GM21576 (cell line): ENCODE data around the gene CRX.
A peak's percentile ranks its signal among the peaks of the same experiment; 100 is the strongest.
"Not testable (repeated sequence)": the region's sequence is repeated elsewhere in the genome, so short reads cannot be mapped to it uniquely, and the experiment has no call there.

ENCODE experiments used
- ATAC-seq: cut with Tn5 transposase; IDR thresholded peaks from one replicate; pipeline ENCODE4 v1.9.1; 2021; ENCODE audit warnings: mild to moderate bottlenecking, moderate library complexity; ENCODE audit not compliant: unreplicated experiment

CRX gene

GRCh38 chr19:47821460-47822020 is at the start of gene CRX:
Gene CRX, plus strand, starts transcription at chr19:47821937. Its CDS starts 12,507 bp downstream, at chr19:47834444.
- no peak for ATAC-seq

- ATAC-seq: no peak
Measured at GRCh38 chr19:47776568-47776967, 45.2 kb upstream of the CRX start.

GRCh38 chr19:47777245-47778048 is 44.3 kb upstream of the CRX start:
- ATAC-seq: not testable (repeated sequence)

DNA sequence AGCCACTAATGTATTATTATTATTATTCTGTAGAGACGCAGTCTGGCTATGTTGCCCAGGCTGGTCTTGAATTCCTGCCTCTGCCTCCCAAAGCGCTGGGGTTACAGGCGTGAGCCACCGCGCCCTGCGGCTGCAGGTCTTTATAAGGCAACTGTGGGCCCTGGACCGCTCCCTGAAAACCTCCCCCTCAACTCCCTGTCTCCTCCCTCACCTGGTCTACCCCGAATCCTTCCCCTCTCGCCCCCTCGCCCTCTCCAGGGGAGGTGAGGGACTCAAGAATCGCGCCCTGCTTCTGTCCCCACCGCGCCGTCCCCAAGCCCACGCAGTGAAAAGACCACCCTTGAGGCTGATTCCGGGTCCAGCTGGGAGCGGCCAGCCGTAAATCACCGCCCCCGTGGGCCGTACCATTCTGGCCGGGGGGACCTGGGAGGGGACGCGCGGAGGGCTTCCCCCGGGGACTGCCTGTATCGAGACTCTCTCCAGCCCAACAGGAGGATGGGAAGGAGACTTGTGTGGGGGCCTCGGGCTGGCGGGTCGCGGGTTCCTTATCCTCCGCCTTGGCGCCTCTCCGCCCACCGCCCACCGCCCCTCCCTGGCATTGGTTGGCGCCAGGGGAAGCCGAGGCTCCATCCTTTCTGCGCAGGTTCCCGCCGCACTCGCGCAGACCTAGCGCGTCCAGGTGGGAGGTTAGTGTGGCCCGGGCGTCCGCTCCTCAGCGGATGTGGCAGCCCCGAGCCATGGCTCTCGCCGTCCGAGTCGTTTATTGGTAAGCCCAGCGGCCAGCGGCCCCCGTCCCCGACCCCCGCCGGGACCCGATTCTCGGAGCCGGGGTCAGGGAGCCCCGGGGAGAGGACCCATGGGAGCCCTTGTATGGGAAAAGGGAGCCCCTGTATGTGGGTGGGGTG is 43.4 kb upstream of the CRX start, which contains the start of gene SELENOW:
Gene SELENOW, plus strand, starts transcription at position 655 of the 905 bp plus-strand sequence. Its CDS starts 83 bp downstream, at position 738.
- peak; percentile 76 for ATAC-seq

GRCh38 chr19:47778954-47779351 is 42.8 kb upstream of the CRX start:
- ATAC-seq: no peak

- no peak for ATAC-seq
Measured at GRCh38 chr19:47779524-47780214, 42.1 kb upstream of the CRX start.

DNA sequence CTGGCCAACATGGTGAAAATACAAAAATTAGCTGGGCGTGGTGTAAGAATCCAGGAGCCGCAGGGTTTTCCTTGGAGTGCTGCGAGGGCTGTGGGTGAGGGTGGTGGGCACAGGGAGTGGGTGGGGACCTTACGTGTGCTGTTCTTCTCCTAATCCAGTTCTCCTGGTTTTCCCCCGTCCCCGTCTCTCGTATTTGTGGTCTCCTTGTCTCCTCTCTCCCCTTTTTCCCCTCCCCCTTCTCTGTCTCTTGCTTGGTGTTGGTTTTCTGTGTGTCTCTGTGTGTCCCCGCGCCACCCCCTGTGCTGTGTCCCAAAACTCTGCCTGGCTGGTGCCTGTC is 41.6 kb upstream of the CRX start:
- no peak for ATAC-seq

GRCh38 chr19:47781590-47782262 is 40.0 kb upstream of the CRX start:
- no peak for ATAC-seq

- ATAC-seq: no peak
Measured at GRCh38 chr19:47786566-47786965, 35.2 kb upstream of the CRX start.

DNA sequence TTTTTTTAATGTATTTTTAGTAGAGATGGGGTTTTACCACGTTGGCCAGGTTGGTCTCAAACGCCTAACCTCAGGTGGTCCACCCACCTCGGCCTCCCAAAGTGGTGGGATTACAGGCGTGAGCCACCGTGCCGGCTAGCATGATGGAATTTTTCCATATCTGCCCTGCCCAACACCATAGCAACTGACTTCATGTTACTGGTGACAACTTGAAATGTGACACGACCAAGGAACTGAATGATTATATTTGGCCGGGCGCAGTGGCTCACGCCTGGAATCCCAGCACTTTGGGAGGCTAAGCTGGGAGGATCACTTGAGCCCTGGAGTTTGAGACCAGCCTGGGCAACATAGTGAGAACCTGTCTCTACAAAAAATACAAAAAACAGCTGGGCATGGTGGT is 34.4 kb upstream of the CRX start:
- ATAC-seq: not testable (repeated sequence)

GRCh38 chr19:47789811-47790210 is 31.9 kb upstream of the CRX start:
- ATAC-seq: not testable (repeated sequence)

- ATAC-seq: no peak
Measured at GRCh38 chr19:47790398-47790814, 31.3 kb upstream of the CRX start.

- ATAC-seq: no peak
Measured at GRCh38 chr19:47792616-47793015, 29.1 kb upstream of the CRX start.

DNA sequence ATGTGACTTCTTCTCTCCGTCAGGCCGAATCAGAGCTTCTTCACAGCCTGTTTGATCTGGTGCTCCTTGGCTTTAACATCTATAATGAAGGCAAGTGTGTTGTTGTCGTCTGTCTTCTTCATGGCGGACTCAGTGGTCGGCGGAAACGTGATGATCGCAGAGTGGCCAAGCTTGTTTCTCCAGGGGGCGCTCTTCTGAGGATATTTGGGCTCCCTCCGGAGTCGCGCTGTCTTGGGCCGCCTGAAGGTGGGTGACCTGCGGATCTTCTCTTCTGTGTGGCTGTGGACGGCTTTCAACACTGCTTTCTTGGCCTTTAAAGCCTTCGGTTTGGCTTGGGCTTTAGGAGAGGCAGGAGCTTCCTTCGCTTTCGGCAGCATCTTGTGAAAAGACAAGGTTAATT is 27.2 kb upstream of the CRX start:
- ATAC-seq: no peak

- ATAC-seq: no peak
Measured at GRCh38 chr19:47796785-47797184, 25.0 kb upstream of the CRX start.

- no peak for ATAC-seq
Measured at GRCh38 chr19:47797996-47798903, 23.5 kb upstream of the CRX start.

DNA sequence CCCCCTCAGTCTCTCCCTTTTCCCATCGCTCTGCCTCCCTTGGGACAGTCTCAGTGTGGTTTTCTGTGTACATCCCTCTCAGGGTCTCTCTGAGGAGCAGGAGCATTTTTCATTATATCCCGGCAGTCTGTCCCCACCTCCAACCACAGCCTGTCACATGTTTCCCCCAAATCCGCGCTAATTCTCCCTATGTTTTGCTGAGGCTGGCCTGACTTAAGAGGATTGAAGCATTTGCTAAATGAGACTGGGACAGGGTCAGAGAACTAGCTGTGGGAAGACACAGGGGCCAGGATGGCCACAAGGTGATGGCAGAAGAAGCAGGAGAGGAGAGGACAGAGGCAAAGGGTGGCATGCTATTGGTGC is 22.9 kb upstream of the CRX start:
- no peak for ATAC-seq

GRCh38 chr19:47801270-47801669 is 20.5 kb upstream of the CRX start:
- no peak for ATAC-seq

DNA sequence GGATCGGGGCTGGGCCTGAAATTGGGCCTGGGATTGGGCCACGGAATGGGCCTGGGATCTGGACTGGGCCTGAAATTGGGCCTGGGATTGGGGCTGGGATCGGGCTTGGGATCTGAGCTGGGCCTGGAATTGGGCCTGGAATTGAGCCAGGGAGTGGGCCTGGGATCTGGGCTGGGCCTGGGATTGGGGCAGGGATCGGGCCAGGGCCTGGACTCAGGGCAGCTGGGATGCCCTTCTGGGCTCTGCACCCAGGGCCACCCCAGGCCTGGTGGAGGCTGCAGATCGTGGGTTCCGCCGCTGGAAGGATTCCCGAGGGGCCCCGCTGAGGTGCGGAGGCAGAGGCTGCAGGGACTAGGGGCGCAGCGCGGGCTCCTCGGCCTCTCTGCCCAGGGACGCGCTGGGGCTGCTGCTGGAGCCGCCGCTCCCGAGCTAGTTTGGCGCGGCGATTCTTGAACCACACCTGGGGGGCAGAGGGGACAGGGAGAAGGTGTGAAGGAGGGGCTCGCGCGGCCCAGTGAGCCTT is 19.2 kb upstream of the CRX start:
- no peak for ATAC-seq
